LNCAP (cell line): ENCODE results near the gene NDST1.

ENCODE experiments used
- TF ChIP-seq, protein P1 (sequence below): fragments of 450-650 bp; IDR thresholded peaks from 2 replicates; pipeline ENCODE4 v1.5.1; 2017; ENCODE audit warnings: mild to moderate bottlenecking

NDST1 gene

DNA sequence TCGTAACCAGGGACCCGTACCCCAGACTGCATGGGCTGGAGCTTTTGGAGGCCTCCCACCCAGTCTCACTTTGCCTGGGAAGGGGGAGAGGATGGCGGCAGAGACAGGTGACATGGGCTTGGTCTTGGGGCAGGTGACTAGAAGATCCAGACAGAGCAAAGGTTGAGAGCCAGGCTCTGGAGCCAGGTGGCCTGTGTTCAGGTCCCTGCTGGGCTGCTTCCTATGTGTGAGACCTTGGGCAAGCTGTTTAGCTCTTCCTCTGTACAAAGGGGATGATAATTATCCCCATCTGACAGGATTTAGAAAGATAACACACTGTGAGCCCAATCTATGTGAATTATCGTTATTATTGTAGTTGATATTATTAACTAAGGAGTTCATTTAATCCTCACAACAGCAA is 16.1 kb upstream of the NDST1 start:
- TF ChIP-seq, protein P1, sequence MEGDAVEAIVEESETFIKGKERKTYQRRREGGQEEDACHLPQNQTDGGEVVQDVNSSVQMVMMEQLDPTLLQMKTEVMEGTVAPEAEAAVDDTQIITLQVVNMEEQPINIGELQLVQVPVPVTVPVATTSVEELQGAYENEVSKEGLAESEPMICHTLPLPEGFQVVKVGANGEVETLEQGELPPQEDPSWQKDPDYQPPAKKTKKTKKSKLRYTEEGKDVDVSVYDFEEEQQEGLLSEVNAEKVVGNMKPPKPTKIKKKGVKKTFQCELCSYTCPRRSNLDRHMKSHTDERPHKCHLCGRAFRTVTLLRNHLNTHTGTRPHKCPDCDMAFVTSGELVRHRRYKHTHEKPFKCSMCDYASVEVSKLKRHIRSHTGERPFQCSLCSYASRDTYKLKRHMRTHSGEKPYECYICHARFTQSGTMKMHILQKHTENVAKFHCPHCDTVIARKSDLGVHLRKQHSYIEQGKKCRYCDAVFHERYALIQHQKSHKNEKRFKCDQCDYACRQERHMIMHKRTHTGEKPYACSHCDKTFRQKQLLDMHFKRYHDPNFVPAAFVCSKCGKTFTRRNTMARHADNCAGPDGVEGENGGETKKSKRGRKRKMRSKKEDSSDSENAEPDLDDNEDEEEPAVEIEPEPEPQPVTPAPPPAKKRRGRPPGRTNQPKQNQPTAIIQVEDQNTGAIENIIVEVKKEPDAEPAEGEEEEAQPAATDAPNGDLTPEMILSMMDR: no peak

DNA sequence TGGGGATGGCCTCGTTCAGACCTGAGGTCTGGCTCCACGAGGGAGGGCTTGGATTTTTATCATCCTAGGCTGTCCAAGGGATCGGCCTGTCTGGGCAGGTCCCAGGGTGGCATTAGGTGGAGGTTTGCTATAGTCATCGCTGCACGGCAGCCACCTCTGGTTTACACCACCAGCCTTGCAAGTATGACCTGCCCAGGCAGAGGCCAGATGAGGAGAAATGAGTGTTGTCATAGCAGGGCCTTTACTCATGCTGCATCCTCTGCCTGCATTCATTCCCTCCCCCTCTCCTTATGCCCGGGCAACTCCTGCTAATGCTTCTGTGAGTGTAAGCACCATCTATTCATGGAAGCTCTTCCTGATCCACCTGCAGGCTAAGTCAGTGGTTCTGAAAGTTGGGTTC is 15.3 kb upstream of the NDST1 start:
- TF ChIP-seq, protein P1: no peak

DNA sequence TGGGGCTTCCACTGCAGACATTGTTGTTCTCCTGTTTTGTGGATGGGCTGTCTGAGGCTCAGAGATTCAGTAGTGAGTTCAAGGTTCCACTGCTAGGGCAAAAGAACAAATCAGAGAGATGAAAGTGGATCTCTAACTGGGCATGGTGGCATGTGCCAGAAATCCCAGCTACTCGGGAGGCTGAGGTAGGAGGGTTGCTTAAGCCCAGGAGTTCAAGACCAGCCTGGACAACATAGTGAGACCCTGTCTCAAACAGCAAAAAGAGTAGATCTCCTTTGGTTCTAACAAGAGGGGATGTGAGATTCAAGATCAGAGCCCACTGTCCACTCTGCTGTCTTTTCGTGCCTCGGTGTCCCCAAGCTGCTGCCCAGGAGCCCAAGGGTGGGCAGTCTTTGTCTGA is 11.8 kb upstream of the NDST1 start:
- TF ChIP-seq, protein P1: no peak

GRCh38 chr5:150496534-150496933 is 11.4 kb upstream of the NDST1 start:
- TF ChIP-seq, protein P1: no peak

DNA sequence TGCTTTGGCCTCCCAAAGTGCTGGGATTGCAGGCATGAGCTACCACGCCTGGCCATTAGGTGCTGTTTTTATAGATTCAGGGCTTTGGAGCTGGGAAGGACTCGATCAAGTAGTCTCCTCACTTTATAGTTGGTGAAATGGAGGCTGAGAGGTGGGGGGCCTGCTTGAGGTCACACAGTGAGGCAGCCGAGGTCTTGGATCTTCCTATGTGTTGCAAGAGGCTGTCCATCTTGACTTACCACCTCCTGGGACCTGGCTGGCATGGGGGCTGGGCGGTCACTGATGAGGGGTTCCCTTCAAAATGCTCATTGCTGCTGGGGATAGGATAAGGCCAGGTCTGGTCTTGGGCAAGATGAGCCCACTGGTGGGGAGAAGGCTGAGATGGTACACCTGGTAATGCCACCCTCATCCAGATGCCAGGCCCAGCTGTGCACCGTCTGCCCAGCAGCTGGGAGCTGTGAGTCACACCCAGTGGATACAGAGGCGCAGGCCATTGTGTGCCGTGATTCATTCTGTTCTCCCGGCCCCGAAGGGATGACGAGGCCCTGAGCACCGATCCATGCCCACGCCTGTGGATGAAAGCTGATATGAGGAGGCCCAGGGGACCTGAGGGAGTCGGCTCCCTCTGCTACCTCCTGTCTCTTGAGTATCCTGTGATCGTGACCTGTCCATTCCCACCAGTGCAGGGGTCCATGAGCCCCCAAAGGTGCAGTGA is 10.5 kb upstream of the NDST1 start:
- TF ChIP-seq, protein P1: no peak

- TF ChIP-seq, protein P1: no peak
Observed at GRCh38 chr5:150497989-150498317, 10.0 kb upstream of the NDST1 start.

DNA sequence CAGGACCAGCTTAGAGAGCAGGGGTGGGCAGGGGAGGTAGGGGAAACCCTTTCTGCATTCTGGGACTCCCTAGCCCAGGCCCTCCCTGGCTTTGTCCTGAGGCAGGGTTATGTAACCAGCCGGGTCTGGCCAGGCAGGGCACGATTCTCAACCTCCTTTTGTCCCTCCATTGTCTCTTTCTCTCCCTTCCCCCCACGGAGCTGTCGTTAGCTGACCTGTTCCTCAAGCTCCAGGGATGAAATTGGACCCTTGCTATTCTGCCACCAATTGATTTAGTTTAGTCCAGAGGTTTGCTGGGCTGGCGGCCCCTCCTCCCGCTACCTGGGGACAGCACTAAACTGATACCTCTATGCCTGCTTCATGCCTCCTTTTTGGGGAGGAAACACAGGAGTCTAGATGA is 9.4 kb upstream of the NDST1 start:
- TF ChIP-seq, protein P1: no peak

- TF ChIP-seq, protein P1: no peak
Observed at GRCh38 chr5:150498971-150499370, 9.0 kb upstream of the NDST1 start.
